HG02970 (cell line): ENCODE results near the gene GRIA1.

Experiments
- ATAC-seq: cut with Tn5 transposase; IDR thresholded peaks from one replicate; pipeline ENCODE4 v1.9.1; 2021; ENCODE audit warnings: mild to moderate bottlenecking, moderate library complexity, moderate number of reproducible peaks; ENCODE audit not compliant: unreplicated experiment, low FRiP score

The GRIA1 gene

DNA sequence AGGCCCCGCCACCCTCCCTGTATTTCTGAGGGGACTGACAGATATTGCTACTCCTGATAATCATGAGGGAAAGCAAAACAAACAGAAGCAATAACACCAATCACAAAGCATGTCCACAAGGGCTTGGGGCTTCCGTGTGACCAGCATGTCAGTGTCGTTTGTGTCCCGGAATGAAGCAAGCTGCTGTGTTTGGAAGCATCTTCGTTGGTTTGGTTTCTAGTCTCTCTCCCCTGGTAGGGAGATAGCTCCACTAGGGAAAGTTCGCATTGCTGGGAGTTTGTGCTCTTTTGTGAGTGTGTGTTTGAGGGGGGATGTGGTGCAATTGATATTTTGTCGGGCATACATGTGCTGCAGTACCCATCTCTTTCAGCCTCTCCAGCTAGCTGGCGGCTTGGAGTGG is 1.4 kb downstream of the GRIA1 start:
- no peak for ATAC-seq

DNA sequence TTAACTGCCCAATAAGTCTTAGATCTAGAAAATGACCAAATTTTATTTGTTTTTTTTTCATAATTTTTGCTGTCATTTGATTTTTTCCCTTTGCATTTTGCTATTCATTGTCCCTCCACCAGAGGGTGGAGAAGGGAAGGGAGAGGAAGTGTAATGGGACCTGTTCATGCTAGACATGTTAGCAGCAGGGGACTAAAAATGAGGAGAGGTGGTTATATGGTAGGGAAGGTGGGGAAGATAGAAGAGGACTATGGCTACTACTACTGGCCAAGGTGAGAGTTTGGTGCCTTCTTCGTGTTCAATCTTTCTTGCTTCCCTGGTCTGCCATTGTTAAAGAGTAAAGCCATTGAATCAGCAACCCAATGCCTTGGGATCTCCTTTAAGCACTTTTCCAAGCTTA is 6.4 kb downstream of the GRIA1 start:
- ATAC-seq: no peak

DNA sequence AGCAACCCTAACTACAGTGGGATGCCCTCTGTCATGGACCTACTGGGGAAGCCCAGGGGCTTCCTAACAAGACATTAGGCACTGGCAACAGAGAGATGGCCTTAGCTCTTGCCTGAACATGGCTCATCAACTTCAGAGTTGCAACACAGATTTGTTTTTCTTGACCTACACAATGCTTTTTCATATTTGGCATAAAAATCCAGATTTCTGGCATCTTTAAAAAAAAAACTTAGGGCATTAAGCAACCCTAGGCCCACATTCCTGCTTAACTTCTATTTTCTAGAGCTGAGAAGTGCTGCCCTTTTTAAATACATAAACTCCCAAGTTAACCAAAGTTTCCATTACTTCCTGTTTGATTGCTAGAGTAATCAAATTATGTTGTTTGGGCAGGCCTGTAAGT is 8.0 kb downstream of the GRIA1 start:
- ATAC-seq: no peak

- no peak for ATAC-seq
These were observed 9.7 kb downstream of the GRIA1 start for GRCh38 chr5:153500178-153500577.

DNA sequence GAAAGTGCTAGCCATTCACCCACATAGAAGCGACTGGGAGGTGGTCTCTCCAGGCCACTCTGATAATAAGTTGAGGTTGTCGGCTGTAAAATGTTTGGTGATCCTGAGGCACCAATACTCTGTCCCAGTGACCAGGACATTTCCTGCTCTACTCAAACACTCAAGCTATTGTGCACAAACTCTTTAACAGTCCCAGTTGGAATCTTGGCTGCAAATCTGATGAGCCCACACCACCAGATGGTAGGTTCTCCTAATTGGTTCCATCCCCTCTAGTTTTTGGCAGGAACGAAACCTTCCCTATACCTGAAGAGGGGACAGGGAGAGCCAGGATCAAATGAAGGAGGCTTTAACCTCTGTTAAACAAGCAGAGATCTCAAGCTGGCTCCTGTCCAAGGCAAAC is 14.3 kb downstream of the GRIA1 start:
- ATAC-seq: no peak

- no peak for ATAC-seq
These were observed 18.2 kb downstream of the GRIA1 start for GRCh38 chr5:153508700-153509099.

- no peak for ATAC-seq
These were observed 21.2 kb downstream of the GRIA1 start for GRCh38 chr5:153511622-153512021.

GRCh38 chr5:153513156-153513555 is 22.7 kb downstream of the GRIA1 start:
- ATAC-seq: no peak

DNA sequence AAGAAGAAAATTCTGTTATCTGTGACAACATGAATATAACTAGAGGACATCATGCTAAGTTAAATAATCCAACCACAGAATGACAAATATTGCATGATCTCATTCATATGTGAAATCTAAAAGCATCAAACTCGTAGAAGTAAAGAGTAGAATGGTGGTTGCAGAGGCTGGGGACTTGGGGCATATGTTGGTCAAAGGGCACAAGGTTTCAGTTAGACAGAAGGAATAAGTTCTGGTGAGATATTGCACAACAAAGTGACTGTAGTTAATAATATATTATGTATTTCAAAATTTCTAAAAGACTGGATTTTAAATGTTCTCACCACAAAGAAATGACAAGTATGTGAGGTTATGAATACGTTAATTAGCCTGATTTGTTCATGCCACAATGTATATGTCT is 24.8 kb downstream of the GRIA1 start:
- ATAC-seq: no peak

- no peak for ATAC-seq
These were observed 26.2 kb downstream of the GRIA1 start for GRCh38 chr5:153516504-153517240.

GRCh38 chr5:153517241-153517611 is 26.8 kb downstream of the GRIA1 start:
- no peak for ATAC-seq

GRCh38 chr5:153520137-153520536 is 29.7 kb downstream of the GRIA1 start:
- no peak for ATAC-seq

- ATAC-seq: no peak
These were observed 30.5 kb downstream of the GRIA1 start for GRCh38 chr5:153520952-153521351.

DNA sequence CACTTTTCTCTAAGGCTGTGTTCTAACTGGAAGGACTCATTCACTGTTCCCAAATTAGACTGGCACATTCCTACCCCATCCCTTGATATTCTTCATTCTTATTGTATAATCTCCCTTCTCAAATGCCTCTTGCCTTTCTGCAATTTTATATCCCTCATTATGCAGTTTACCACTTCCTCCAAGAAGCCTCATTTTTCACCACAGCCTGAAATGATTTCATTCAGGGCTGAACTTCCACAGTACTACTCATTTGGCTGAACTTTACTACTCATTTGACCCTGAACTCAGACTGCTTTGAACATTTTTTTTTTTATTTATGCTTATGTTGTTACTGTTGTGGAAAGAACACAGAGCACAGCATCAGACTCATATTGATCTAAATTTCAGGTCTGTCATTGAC is 32.7 kb downstream of the GRIA1 start:
- ATAC-seq: no peak

DNA sequence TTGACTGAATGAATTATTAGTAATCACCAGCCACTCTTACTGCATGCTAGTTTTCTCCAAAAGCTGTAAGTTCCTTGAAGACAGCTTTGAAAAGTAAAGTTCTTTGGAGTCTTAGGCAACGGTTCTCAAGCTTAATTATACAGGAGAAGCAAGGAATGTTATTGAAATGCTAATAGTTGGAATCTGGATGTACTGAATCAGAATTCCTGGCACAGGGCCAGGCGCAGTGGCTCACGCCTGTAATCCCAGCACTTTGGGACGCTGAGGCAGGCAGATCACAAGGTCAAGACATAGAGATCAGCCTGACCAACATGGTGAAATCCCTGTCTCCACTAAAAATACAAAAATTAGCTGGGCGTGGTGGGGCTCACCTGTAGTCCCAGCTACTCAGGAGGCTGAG is 33.4 kb downstream of the GRIA1 start:
- ATAC-seq: no peak

DNA sequence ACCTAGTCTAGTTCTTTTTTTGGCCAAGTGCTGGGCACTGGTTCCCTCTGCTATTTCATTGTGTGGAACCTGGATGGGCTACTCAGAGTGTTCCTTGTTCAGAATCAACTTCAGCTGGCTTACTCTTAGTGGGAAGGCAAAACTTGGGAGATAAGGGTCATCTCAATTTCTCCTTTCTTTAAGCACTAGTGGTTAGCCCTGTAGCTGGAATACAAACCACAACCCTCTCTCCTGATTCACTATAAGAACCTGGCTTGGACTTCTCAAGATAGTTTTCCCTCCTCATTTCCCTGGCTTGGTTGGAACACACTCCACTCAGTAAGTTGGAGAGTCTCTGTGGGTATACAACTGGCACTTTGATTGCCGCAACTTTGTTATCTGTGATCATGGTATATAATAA is 35.1 kb downstream of the GRIA1 start:
- ATAC-seq: no peak

DNA sequence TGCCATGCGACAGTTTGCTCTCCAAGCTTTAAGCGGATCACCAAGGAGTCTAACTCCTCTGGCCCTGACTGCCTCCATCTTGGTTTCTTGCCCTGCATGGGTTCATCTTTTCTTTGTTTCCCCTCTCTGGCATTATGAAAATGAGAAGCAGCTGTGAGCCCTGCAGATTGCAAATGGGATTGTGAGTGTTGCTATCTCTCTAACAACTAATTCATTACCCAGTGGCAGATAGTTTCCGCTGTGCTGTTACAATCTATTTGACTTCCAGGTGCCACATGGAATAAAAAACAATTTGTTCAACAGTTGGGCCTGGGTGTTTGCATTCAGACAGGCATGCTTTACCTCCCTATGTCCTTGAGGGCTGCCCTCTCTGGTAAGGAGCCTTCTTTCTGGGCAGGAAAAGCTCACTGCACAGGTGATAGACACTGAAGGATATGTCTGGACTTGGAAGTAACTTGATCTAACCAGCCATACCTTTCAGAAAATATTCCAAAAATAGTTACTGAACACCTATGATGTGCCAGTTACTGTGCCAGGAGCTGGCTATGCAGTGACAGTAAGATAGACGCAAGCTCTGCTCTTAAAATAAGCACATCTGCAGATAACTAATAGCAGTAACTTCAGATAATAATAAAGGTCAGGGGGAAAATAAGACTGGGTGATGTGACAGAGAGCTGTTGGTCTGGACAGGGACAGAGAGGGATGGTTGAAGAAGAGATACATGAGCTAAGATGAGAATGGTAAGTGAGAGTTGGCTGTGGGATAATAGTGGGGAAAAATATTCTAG is 40.1 kb downstream of the GRIA1 start:
- ATAC-seq: no peak

GRCh38 chr5:153533546-153533945 is 43.1 kb downstream of the GRIA1 start:
- ATAC-seq: no peak

- ATAC-seq: no peak
These were observed 43.6 kb downstream of the GRIA1 start for GRCh38 chr5:153534102-153534501.

DNA sequence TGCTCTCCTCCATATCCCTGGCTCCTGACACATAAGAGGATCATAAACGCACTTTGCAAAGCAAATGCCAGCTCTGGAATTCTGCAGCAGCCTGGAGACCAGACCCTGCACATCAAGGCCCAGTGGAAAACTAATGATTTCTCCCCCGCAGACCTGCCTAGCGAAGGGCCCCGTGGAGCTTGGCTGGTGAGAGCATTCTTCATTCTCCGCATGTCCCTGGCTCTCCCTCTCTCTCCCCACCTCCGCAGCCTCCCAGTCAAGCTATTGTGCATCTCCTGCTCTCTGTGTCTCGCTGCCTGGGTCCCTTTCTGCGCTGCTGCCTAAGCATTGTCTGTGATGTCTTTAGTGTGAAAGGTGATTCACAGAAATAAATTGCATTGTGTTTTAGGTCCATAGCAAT is 46.7 kb downstream of the GRIA1 start:
- ATAC-seq: no peak

DNA sequence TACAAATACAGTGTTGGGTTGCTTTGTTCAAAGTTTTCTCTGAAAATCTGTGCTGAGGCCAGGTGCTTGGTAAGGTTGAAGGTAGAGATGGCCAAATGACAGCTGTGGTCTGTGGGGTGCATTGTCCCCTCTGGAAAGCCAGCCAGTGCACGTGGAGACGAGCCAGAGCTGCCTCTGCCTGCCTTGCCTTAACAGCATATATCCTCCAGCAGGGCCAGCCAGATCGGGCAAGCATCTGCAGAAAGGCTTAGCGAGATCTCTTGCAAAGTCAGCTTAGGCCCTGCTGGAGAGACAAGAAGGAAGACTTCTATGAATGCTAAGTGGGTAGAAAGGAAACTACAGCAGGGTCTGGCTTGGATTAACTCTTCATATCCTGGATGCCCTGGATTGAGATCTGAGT is 49.5 kb downstream of the GRIA1 start:
- no peak for ATAC-seq

- ATAC-seq: no peak
These were observed 52.1 kb downstream of the GRIA1 start for GRCh38 chr5:153542536-153542935.
